Aorta (tissue), 5 donors: ENCODE data around the gene ASF1B. TPM values are rescaled to one million over a fixed set of nuclear protein-coding genes. Genes with fewer than 3 reads are reported as not detected.
A peak's percentile ranks its signal among the peaks of the same experiment; 100 is the strongest.

Experiments
- ATAC-seq: fragments of 200-7000 bp; cut with Tn5 transposase; one replicate; pipeline ENCODE4 v1.9.1; 2022; ENCODE audit warnings: moderate library complexity; ENCODE audit not compliant: low FRiP score
- DNase-seq, 2 donors: peaks; one replicate each; pipeline ENCODE4 v3.0.0-alpha.2; 2020
- H3K27ac ChIP-seq, 2 donors: one replicate each; pipeline ENCODE4 v1.5.1; 2013; ENCODE audit warnings: low read length in 2 of 2, mild to moderate bottlenecking in 2 of 2, moderate library complexity in 2 of 2, control low read depth in 1 of 2, inconsistent platforms in 1 of 2, low read depth in 1 of 2
- H3K27me3 ChIP-seq, 2 donors: one replicate each; pipeline ENCODE4 v1.6.1; 2013; ENCODE audit warnings: control low read depth in 1 of 2, low read length in 1 of 2, mild to moderate bottlenecking in 1 of 2, moderate library complexity in 1 of 2; ENCODE audit not compliant: insufficient read depth in 2 of 2, control insufficient read depth in 1 of 2
- H3K36me3 ChIP-seq, 2 donors: one replicate each; pipeline ENCODE4 v1.6.1; 2013; ENCODE audit warnings: control low read depth in 1 of 2, low read length in 1 of 2, mild to moderate bottlenecking in 1 of 2; ENCODE audit not compliant: insufficient read depth in 2 of 2, control insufficient read depth in 1 of 2
- H3K4me1 ChIP-seq, 2 donors: one replicate each; pipeline ENCODE4 v1.6.1; 2013; ENCODE audit warnings: low read length in 2 of 2, control low read depth in 1 of 2, mild to moderate bottlenecking in 1 of 2, moderate library complexity in 1 of 2; ENCODE audit not compliant: insufficient read depth in 2 of 2, control insufficient read depth in 1 of 2
- H3K4me3 ChIP-seq, 2 donors: one replicate each; pipeline ENCODE4 v1.5.1; 2013; ENCODE audit warnings: low read length in 2 of 2, control low read depth in 1 of 2, mild to moderate bottlenecking in 1 of 2
- H3K9me3 ChIP-seq: one replicate; pipeline ENCODE4 v1.6.1; 2013; ENCODE audit warnings: mild to moderate bottlenecking, low read length; ENCODE audit not compliant: control insufficient read depth
- WGBS, 2 donors: extraction: QIAGEN DNeasy Blood & Tissue Kit; methylation state at CpG; one replicate each; pipeline ENCODE4 v1.1.7; 2013; 5-methylcytosine and 5-hydroxymethylcytosine counted together
- intact Hi-C, 2 donors: fragments of 100-400 bp; cut with DNase I; formaldehyde crosslinking; loops; one replicate each; pipeline versions ENCODE4 v1.14.2 to v1.15.0; 2022
- polyA plus RNA-seq, 2 donors: library from polyadenylated mRNA; stranded (reverse); fragments of 200-250 nt; gene quantifications; one replicate each; pipeline ENCODE4 v1.2.3, GENCODE V29; 2013
- total RNA-seq, 2 donors: library from RNA; stranded (reverse); fragmentation: NEBNext Ultra II Directional; extraction: Animal tissue kit (Norgen Biotek cat#: 25700); gene quantifications; one replicate each; pipeline ENCODE4 v1.2.1, GENCODE V29; 2021
- donor health status: healthy with polysubstance abuse.
- donor health status: Bipolar disorder and iron deficiency.
- donor health status: DM: no; HTN: no; CAD: no.
- donor health status: DM: no; HTN: no; CAD: no.
- donor health status: DM: yes; HTN: yes; CAD: no.

Gene ASF1B
- total and polyA plus RNA-seq, 4 donors: 0.49 to 2.0 (median 1.3) TPM

DNA sequence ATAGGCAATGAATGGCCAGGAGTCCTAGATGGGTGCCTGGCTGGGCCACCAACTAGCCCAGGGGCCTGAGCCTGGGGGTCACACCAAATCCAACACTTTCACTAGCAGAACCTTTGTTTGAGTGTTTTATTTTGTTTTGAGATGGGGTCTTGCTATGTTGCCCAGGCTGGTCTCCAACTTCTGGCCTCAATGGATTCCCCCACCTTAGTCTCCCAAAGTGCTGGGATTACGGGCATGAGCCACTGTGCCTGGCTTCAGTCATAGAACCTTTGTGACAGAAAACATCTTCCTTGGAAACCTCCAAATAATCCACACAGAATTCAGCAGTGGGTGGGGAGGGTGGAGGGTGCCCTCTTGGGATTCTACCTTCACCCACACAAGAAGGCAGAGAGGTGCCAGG lies 24.9 kb downstream of the ASF1B start:
- no peaks in the 10 kb centered on the region for H3K27me3 ChIP-seq
- DNase-seq: no peak
- no peak overlapping the region for H3K4me3 ChIP-seq
- intact Hi-C loops: no loop called here
- H3K36me3 ChIP-seq: no peaks in the 10 kb centered on the region
- H3K27ac ChIP-seq: no peak overlapping the region
- H3K4me1 ChIP-seq: no peaks in the 10 kb centered on the region
- H3K9me3 ChIP-seq: no peaks in the 10 kb centered on the region
- WGBS, 2 donors: 25 to 49% methylated on average over 1 of the region's 1 CpG
- no peak for ATAC-seq

- no peaks in the 10 kb centered on the region for H3K9me3 ChIP-seq
- H3K4me1 ChIP-seq: no peaks in the 10 kb centered on the region
- DNase-seq: no peak
- 32 to 50% methylated on average over 2 of the region's 2 CpGs for WGBS, 2 donors
- no peak overlapping the region for H3K4me3 ChIP-seq
- H3K36me3 ChIP-seq: peaks cover 0 to 1% of the 10 kb centered on the region in 2 donors
- no peaks in the 10 kb centered on the region for H3K27me3 ChIP-seq
- H3K27ac ChIP-seq: no peak overlapping the region
- no peak for ATAC-seq
- intact Hi-C loops: no loop called here
These were observed 25.7 kb downstream of the ASF1B start for GRCh38 chr19:14110650-14111049.

- Histone ChIP-seq H3K4me3 (no peak overlapping the region), H3K27me3 (no peaks in the 10 kb centered on the region), H3K27ac (peak overlapping the region; percentile 45 to 59), H3K4me1 (no peaks in the 10 kb centered on the region), H3K36me3 (peaks cover 0 to 3% of the 10 kb centered on the region in 2 donors), H3K9me3 (no peaks in the 10 kb centered on the region)
- intact Hi-C loops: no loop called here
- WGBS, 2 donors: 14 to 20% methylated on average over 23 of the region's 23 CpGs
- DNase-seq (peak; percentile 74 to 87), ATAC-seq (peak; percentile 72)
These were observed 28.6 kb downstream of the ASF1B start for GRCh38 chr19:14107581-14108461.

DNA sequence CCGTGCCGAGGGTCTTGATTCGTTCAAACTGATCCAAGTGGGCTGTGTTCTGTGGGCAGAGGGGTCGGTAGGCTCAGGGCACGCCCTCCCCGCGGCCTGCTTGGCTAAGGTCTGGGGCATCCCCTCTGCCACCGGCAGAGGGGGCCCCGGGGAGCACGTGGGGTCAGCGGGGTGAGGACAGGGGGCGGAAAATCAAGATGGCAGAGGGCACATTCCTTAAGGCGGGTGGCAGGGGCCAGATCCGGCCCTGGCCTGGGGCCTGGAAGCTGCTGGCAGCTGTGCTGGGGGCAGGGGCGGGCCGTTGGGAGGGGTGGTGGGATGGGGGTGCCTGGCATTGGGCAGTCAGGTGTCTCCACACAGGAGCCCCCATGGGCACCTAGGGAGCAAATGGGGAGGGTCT lies 29.5 kb downstream of the ASF1B start:
- Histone ChIP-seq H3K27me3 (no peaks in the 10 kb centered on the region), H3K4me1 (no peaks in the 10 kb centered on the region), H3K36me3 (peaks cover 0 to 3% of the 10 kb centered on the region in 2 donors), H3K4me3 (no peak overlapping the region), H3K27ac (peak overlapping the region; percentile 45 to 59), H3K9me3 (no peaks in the 10 kb centered on the region)
- ATAC-seq (peak; percentile 12), DNase-seq (no peak)
- WGBS, 2 donors: 54 to 63% methylated on average over 14 to 16 of the region's 16 CpGs
- intact Hi-C loops: no loop called here

GRCh38 chr19:14105680-14106079 lies 30.7 kb downstream of the ASF1B start:
- H3K36me3 ChIP-seq: peaks cover 0 to 3% of the 10 kb centered on the region in 2 donors
- WGBS, 2 donors: 77 to 79% methylated on average over 8 of the region's 8 CpGs
- H3K27ac ChIP-seq: no peak overlapping the region
- no peaks in the 10 kb centered on the region for H3K27me3 ChIP-seq
- H3K4me3 ChIP-seq: no peak overlapping the region
- no peaks in the 10 kb centered on the region for H3K9me3 ChIP-seq
- intact Hi-C loops: no loop called here
- DNase-seq (no peak), ATAC-seq (no peak)
- H3K4me1 ChIP-seq: no peaks in the 10 kb centered on the region

- Histone ChIP-seq H3K27me3 (no peaks in the 10 kb centered on the region), H3K4me1 (no peaks in the 10 kb centered on the region), H3K9me3 (no peaks in the 10 kb centered on the region), H3K4me3 (no peak overlapping the region), H3K36me3 (peaks cover 0 to 5% of the 10 kb centered on the region in 2 donors), H3K27ac (no peak overlapping the region)
- intact Hi-C loops: no loop called here
- ATAC-seq (no peak), DNase-seq (no peak)
- WGBS, 2 donors: 91 to 100% methylated on average over 1 of the region's 1 CpG
These were observed 33.1 kb downstream of the ASF1B start for GRCh38 chr19:14103310-14103709.

DNA sequence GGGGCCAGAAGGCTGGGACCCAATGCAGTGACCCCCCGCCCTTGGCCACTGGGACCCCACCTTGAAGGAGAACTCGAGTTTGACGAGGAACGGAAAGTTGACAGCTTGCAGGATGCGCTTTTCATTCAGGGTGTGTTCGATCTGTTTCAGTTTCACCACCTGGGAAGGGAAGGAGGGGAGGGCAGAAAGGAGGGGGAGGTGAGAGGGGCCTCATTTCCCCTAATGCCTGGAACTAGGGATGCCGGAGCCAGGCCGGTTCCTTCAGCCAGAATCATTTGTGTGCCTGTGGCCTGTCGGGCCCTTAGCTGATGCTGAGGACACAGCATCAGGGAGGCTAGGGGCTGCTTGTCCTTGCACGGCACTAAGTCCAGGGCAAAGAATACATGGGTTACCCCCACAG lies 33.6 kb downstream of the ASF1B start:
- H3K27ac ChIP-seq: no peak overlapping the region
- DNase-seq (no peak), ATAC-seq (no peak)
- WGBS, 2 donors: 88 to 89% methylated on average over 10 of the region's 10 CpGs
- no peaks in the 10 kb centered on the region for H3K9me3 ChIP-seq
- no peak overlapping the region for H3K4me3 ChIP-seq
- H3K36me3 ChIP-seq: peaks cover 0 to 5% of the 10 kb centered on the region in 2 donors
- no peaks in the 10 kb centered on the region for H3K4me1 ChIP-seq
- no peaks in the 10 kb centered on the region for H3K27me3 ChIP-seq
- intact Hi-C loops: no loop called here

- ATAC-seq (no peak), DNase-seq (no peak)
- Histone ChIP-seq H3K9me3 (no peaks in the 10 kb centered on the region), H3K4me1 (no peaks in the 10 kb centered on the region), H3K4me3 (no peak overlapping the region), H3K27ac (no peak overlapping the region), H3K27me3 (no peaks in the 10 kb centered on the region), H3K36me3 (peaks cover 0 to 5% of the 10 kb centered on the region in 2 donors)
- intact Hi-C loops: no loop called here
- 64 to 67% methylated on average over 11 of the region's 11 CpGs for WGBS, 2 donors
These were observed 34.2 kb downstream of the ASF1B start for GRCh38 chr19:14102102-14102696.
